ENCODE measurements around the gene HLA-DOA. TPM values are rescaled to one million over a fixed set of nuclear protein-coding genes. Genes with fewer than 3 reads are reported as not detected.

Gene HLA-DOA
- total and polyA plus RNA-seq, 2 of the 8 experiments (the other 6 are each of a cell fraction or from before 2014, with no cell fraction given): 23.7 to 89.0 TPM

DNA sequence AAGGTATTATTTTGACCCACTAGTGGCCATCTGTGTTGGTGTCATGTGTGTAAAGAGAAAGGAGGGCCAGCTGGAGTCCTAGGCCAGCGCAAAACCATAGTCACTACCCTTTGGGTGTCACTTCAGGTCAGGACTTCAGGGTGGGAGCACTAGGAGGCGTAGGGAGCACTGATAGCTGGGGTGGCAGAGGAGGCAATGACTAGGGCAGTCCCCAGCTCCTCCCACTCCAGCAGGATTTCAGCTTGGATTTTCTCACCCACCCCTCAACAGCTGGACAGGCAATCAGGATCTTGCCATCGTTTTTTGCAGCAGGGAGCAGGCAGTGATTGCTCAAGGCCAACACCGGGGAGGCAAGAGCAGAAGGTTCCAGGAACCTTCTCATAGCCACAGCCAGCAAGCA is 4.2 kb upstream of the HLA-DOA start:
- no peak overlapping the region for H3K4ac ChIP-seq (replicated peaks; ENCODE audit: insufficient read length, low read depth, low read length)
- H4K5ac ChIP-seq (ENCODE audit: insufficient read length, low read depth, low read length): no peak overlapping the region
- POLR2A ChIA-PET (ENCODE audit: partially characterized antibody): interaction anchor here (1.3 to 4.4 kb wide), 3 partner anchors 42 to 186 kb away, joined by 4 to 26 read pairs (median 19); no protein-coding TSS in a partner anchor
- no peak overlapping the region for H3K4me2 ChIP-seq (ENCODE audit: insufficient read depth in 1 of 2, low read depth in 2 of 2, low read length in 2 of 2)
- no peaks in the 10 kb centered on the region for H4K20me1 ChIP-seq (replicated peaks in 1 of 2; ENCODE audit: control insufficient read depth in 1 of 2, insufficient read depth in 2 of 2, low read length in 2 of 2)
- H3K23ac ChIP-seq (ENCODE audit: insufficient read length): no peak overlapping the region
- no peaks in the 10 kb centered on the region for H3K27me3 ChIP-seq (replicated peaks in 1 of 4; ENCODE audit: control insufficient read depth in 3 of 4, extremely low read depth in 1 of 4, insufficient read depth in 3 of 4, low read length in 3 of 4)
- H2BK5ac ChIP-seq (ENCODE audit: low read depth, low read length): no peak overlapping the region
- peaks cover 2% of the 10 kb centered on the region for H3K79me1 ChIP-seq (ENCODE audit: low read depth, low read length)
- no peak overlapping the region for H2AFZ ChIP-seq (ENCODE audit: low read length)
- 71% methylated on average over 4 of the region's 4 CpGs; no CpG with 5 or more reads in 1 of the 2 experiments for WGBS, 2 experiments (ENCODE audit: extremely low coverage in 1 of 2, insufficient coverage in 1 of 2, insufficient read length in 1 of 2, insufficient replicate concordance in 2 of 2, low coverage in 1 of 2, low lambda C conversion rate in 2 of 2, missing lambda C conversion rate in 1 of 2)
- no peak overlapping the region for H3K14ac ChIP-seq (ENCODE audit: insufficient read length)
- H2BK20ac ChIP-seq (ENCODE audit: low read length): no peak overlapping the region
- H2AK5ac ChIP-seq (ENCODE audit: low read depth, low read length): no peak overlapping the region
- H2BK120ac ChIP-seq (replicated peaks; ENCODE audit: low read depth, low read length): no peak overlapping the region
- H2BK12ac ChIP-seq (ENCODE audit: low read depth, low read length): peak overlapping the region; percentile 41; the same call in 1 of the 2 replicates
- H3K4me3 ChIP-seq (ENCODE audit: extremely low read depth in 1 of 4, insufficient read depth in 2 of 4, low read depth in 3 of 4, low read length in 4 of 4): no peak overlapping the region
- no peaks in the 10 kb centered on the region for H3K9me3 ChIP-seq (ENCODE audit: insufficient read depth in 2 of 2, low read depth in 1 of 2, low read length in 1 of 2)
- peaks cover 4% of the 10 kb centered on the region; the same call in 1 of the 2 replicates for H3K23me2 ChIP-seq (ENCODE audit: low read depth, low read length)
- peaks cover 5 to 12% (median 8%) of the 10 kb centered on the region in 4 experiments for H3K4me1 ChIP-seq (replicated peaks in 1 of 4; ENCODE audit: control insufficient read depth in 3 of 4, insufficient read depth in 4 of 4, low read length in 3 of 4)
- CTCF ChIA-PET (ENCODE audit: partially characterized antibody): interaction anchor here (0.8 to 8.2 kb wide), 12 partner anchors 13 to 234 kb away, joined by 3 to 118 read pairs (median 9); no protein-coding TSS in a partner anchor
- DNase-seq (ENCODE audit: low read depth in 1 of 2, low spot score in 2 of 2) (no peak), FAIRE-seq (no peak)
- H3K9ac ChIP-seq (replicated peaks in 1 of 4; ENCODE audit: extremely low read depth in 1 of 4, low read depth in 3 of 4, low read length in 3 of 4): no peak overlapping the region
- H4K8ac ChIP-seq (ENCODE audit: extremely low read depth, insufficient read depth, low read length): no peak overlapping the region
- 0 out of 2 replicates have a peak overlapping the region, but pooled peaks have one; percentile 40 for H2BK15ac ChIP-seq (ENCODE audit: low read length)
- TF ChIP-seq SIN3A (conservative IDR thresholded peaks at IDR 0.05 in 1 of 2, IDR thresholded peaks at IDR 0.05 in 1 of 2; ENCODE audit: low read depth in 1 of 2, low read length in 2 of 2): no peak
- TF ChIP-seq CEBPB (IDR thresholded peaks at IDR 0.05; ENCODE audit: low read depth, low read length): 0 out of 2 replicates have a peak, but pooled peaks have one; percentile 16
- TF ChIP-seq KDM4A (IDR thresholded peaks at IDR 0.05; ENCODE audit: low read depth, low read length, severe bottlenecking): no peak
- no peak overlapping the region for H4K91ac ChIP-seq (replicated peaks; ENCODE audit: insufficient read length, low read length)
- no peak overlapping the region for H3K27ac ChIP-seq (ENCODE audit: low read depth, low read length)
- no peaks in the 10 kb centered on the region for H3K36me3 ChIP-seq (ENCODE audit: control insufficient read depth in 2 of 4, insufficient read depth in 4 of 4, low read length in 3 of 4)
- H3K79me2 ChIP-seq (ENCODE audit: control insufficient read depth in 1 of 2, insufficient read depth in 2 of 2, low read length in 2 of 2): no peaks in the 10 kb centered on the region
- no peak overlapping the region for H3K18ac ChIP-seq (ENCODE audit: extremely low read depth, low read length)
- H3K56ac ChIP-seq (replicated peaks; ENCODE audit: insufficient read length, low read depth, low read length): no peak overlapping the region

All from H1 (cell line).